OCI-LY7 (cell line): ENCODE data around the gene RAPGEF3. TPM values are rescaled to one million over a fixed set of nuclear protein-coding genes. Genes with fewer than 3 reads are reported as not detected.

Experiments
- BruUV-seq: library from RNA; stranded (reverse); fragments of 400-500 nt; replicated peaks from 2 replicates; lab custom pipeline; 2021; lab: Mats Ljungman, UMichigan
- CTCF ChIA-PET: fragments of 300-600 bp; sonication (Branson Sonifier 250); formaldehyde crosslinking; loops from one replicate; lab custom pipeline; 2022; ENCODE audit warnings: antibody characterized with exemption; ENCODE audit not compliant: unreplicated experiment; lab: Charles Lee
- POLR2A ChIA-PET: fragments of 300-600 bp; sonication (Branson Sonifier 250); formaldehyde crosslinking; loops from one replicate; lab custom pipeline; 2022; ENCODE audit warnings: antibody characterized with exemption; lab: Charles Lee
- DNase-seq: peaks from one replicate; pipeline ENCODE4 v3.0.0-alpha.2; 2015; ENCODE audit warnings: low spot score
- H2AFZ ChIP-seq: fragments of 200-600 bp; sonication (generic), shearing (Covaris generic); 2 replicates; pipeline ENCODE4 v1.6.1; 2014; ENCODE audit warnings: mild to moderate bottlenecking, antibody characterized with exemption, low read length, moderate library complexity
- H3K27ac ChIP-seq: fragments of 200-600 bp; sonication (generic); 2 replicates; pipeline ENCODE4 v1.5.1; 2014; ENCODE audit warnings: mixed run types, low read depth, mild to moderate bottlenecking, moderate library complexity, low read length, inconsistent platforms; ENCODE audit not compliant: poor library complexity, severe bottlenecking
- H3K36me3 ChIP-seq: fragments of 200-600 bp; sonication (generic); 2 replicates; pipeline ENCODE4 v1.6.1; 2014; ENCODE audit warnings: mild to moderate bottlenecking, antibody characterized with exemption, low read length, moderate library complexity, mixed read lengths; ENCODE audit not compliant: insufficient read depth
- H3K4me1 ChIP-seq: fragments of 200-600 bp; sonication (generic); 2 replicates; pipeline ENCODE4 v1.5.1; 2014; ENCODE audit warnings: mild to moderate bottlenecking, low read length; ENCODE audit not compliant: insufficient read depth, poor library complexity, severe bottlenecking
- H3K4me2 ChIP-seq: fragments of 200-600 bp; sonication (generic); 2 replicates; pipeline ENCODE4 v1.6.1; 2014; ENCODE audit warnings: mild to moderate bottlenecking, low read length
- H3K4me3 ChIP-seq: fragments of 200-600 bp; sonication (generic); 2 replicates; pipeline ENCODE4 v1.5.1; 2014; ENCODE audit warnings: mild to moderate bottlenecking, low read depth, low read length; ENCODE audit not compliant: poor library complexity, severe bottlenecking
- H3K79me2 ChIP-seq: fragments of 200-600 bp; sonication (generic); 2 replicates; pipeline ENCODE4 v1.6.1; 2016; ENCODE audit warnings: low read depth, mild to moderate bottlenecking, low read length, moderate library complexity, mixed read lengths; ENCODE audit not compliant: insufficient read depth
- H3K9me2 ChIP-seq: fragments of 200-600 bp; sonication (generic); 2 replicates; pipeline ENCODE4 v1.6.1; 2016; ENCODE audit warnings: mild to moderate bottlenecking, low read length, mixed read lengths; ENCODE audit not compliant: insufficient read depth
- H3K9me3 ChIP-seq: fragments of 200-600 bp; sonication (generic); 2 replicates; pipeline ENCODE4 v1.6.1; 2014; ENCODE audit warnings: mild to moderate bottlenecking, mixed run types, low read length, mixed read lengths
- H4K20me1 ChIP-seq: fragments of 200-600 bp; sonication (generic); 2 replicates; pipeline ENCODE4 v1.6.1; 2014; ENCODE audit warnings: mild to moderate bottlenecking, antibody characterized with exemption, low read length, moderate library complexity, mixed read lengths; ENCODE audit not compliant: insufficient read depth
- CTCF ChIP-seq: fragments of 200-600 bp; sonication (generic); conservative IDR thresholded peaks from 2 replicates; pipeline ENCODE4 v1.5.1; 2014; ENCODE audit warnings: mild to moderate bottlenecking, antibody characterized with exemption, low read length, moderate library complexity, mixed read lengths
- EZH2phosphoT487 ChIP-seq: fragments of 200-600 bp; sonication (generic); IDR thresholded peaks from 2 replicates; pipeline ENCODE4 v1.6.1; 2018; ENCODE audit warnings: low read depth, borderline replicate concordance, mild to moderate bottlenecking, mixed run types, antibody characterized with exemption, low read length, moderate library complexity, mixed read lengths
- intact Hi-C: fragments of 100-400 bp; cut with micrococcal nuclease; formaldehyde crosslinking; loops from one replicate; pipeline ENCODE4 v1.10.0; 2022; ENCODE audit not compliant: unreplicated experiment
- total RNA-seq, 2 experiments: library from RNA; depleted of rRNA in 1 of 2; stranded (reverse); fragments of >200 nt in 1 of 2; shearing (Covaris generic) in 1 of 2; gene quantifications; 2 replicates each; pipeline ENCODE4 v1.2.3, GENCODE V29; 2014 to 2022

Gene RAPGEF3
- total RNA-seq, 2 experiments from 2014 or later = 0.69 to 4.7 TPM

DNA sequence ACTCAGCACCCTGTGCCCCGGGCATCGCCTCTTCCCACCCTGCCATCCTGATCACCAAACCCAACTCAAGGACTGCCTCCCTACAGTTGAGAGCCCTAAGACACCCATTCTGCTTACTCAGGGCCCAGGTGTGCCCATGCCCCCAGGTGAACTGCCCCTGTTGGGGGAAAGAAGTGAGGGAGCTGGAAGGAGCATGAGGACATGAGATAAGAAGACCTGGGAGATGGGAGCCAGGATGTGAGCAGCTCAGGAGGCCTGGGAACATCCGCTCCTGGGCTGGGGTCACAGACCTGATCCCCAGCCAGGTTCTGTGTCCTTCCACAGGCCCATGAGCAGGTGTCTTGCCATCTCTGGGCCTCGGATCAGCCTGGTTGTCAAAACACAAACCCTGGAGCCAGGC, 6.6 kb downstream of the RAPGEF3 start:
- H3K4me3 ChIP-seq = no peak overlapping the region
- H3K9me2 ChIP-seq = no peaks in the 10 kb centered on the region
- H3K4me2 ChIP-seq = no peak overlapping the region
- no peak for TF ChIP-seq CTCF
- no peak for TF ChIP-seq EZH2phosphoT487
- H3K9me3 ChIP-seq = no peaks in the 10 kb centered on the region
- H3K79me2 ChIP-seq = no peaks in the 10 kb centered on the region
- no peak overlapping the region for H3K27ac ChIP-seq
- DNase-seq = no peak
- ChIA-PET POLR2A (interaction anchor here (1.3 kb wide), 1 partner anchor 15 kb away, joined by 3 read pairs; no protein-coding TSS in a partner anchor), CTCF (interaction anchor here (0.6 kb wide), 1 partner anchor 15 kb away, joined by 14 read pairs; no protein-coding TSS in a partner anchor)
- no peaks in the 10 kb centered on the region for H4K20me1 ChIP-seq
- H3K4me1 ChIP-seq = peaks cover 54% of the 10 kb centered on the region
- no peaks in the 10 kb centered on the region for H3K36me3 ChIP-seq
- no peak overlapping the region for H2AFZ ChIP-seq
- intact Hi-C loops = no loop called here
- no TSS peak for BruUV-seq

- CTCF ChIA-PET = interaction anchor here (0.6 kb wide), 1 partner anchor 15 kb away, joined by 14 read pairs; no protein-coding TSS in a partner anchor
- no peak overlapping the region for H2AFZ ChIP-seq
- no peak overlapping the region for H3K4me2 ChIP-seq
- H3K4me3 ChIP-seq = no peak overlapping the region
- intact Hi-C loops = no loop called here
- no peaks in the 10 kb centered on the region for H4K20me1 ChIP-seq
- no peaks in the 10 kb centered on the region for H3K79me2 ChIP-seq
- H3K9me2 ChIP-seq = no peaks in the 10 kb centered on the region
- no peaks in the 10 kb centered on the region for H3K9me3 ChIP-seq
- peak; percentile 45 for DNase-seq
- BruUV-seq = no TSS peak
- H3K27ac ChIP-seq = no peak overlapping the region
- TF ChIP-seq EZH2phosphoT487 (no peak), CTCF (no peak)
- H3K36me3 ChIP-seq = no peaks in the 10 kb centered on the region
- H3K4me1 ChIP-seq = peaks cover 60% of the 10 kb centered on the region
- POLR2A ChIA-PET = interaction anchor here (1.3 kb wide), 1 partner anchor 15 kb away, joined by 3 read pairs; no protein-coding TSS in a partner anchor
Measured at GRCh38 chr12:47751561-47751960, 7.1 kb downstream of the RAPGEF3 start.

DNA sequence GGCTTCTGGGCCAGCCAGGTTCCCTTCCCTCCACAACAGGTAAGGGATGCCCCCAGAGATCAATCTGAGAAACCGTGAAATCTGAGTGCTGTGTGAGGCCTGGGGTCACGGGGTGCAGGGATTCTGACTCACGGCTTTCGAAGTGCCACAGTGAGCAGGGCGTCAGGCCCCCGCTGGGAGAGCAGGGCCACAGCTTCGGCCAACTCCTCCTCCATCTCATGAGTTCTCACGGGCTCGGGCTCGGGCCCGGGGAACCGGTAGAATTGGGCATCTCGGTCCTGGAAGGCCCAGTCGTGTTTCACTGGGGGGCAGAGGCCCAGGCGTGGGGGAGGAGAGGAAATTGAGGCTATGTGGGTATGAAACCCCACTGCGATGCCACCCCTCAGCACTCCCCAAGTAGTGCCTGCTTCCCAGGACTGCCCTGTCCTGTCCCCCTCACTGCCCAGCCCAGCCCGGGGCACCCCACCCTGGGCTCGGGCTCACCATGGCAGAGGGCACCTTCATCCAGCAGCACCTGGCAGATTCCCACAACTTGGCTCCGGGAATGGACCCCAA, 7.7 kb downstream of the RAPGEF3 start:
- no peak overlapping the region for H3K4me3 ChIP-seq
- H3K9me2 ChIP-seq = no peaks in the 10 kb centered on the region
- H3K36me3 ChIP-seq = no peaks in the 10 kb centered on the region
- H3K4me2 ChIP-seq = no peak overlapping the region
- BruUV-seq = no TSS peak
- POLR2A ChIA-PET = interaction anchor here (1.3 kb wide), 1 partner anchor 16 kb away, joined by 3 read pairs; no protein-coding TSS in a partner anchor
- CTCF ChIA-PET = no interaction called here
- intact Hi-C loops = no loop called here
- DNase-seq = no peak
- peaks cover 62% of the 10 kb centered on the region for H3K4me1 ChIP-seq
- no peaks in the 10 kb centered on the region for H3K9me3 ChIP-seq
- TF ChIP-seq EZH2phosphoT487 (no peak), CTCF (no peak)
- no peak overlapping the region for H2AFZ ChIP-seq
- H4K20me1 ChIP-seq = no peaks in the 10 kb centered on the region
- H3K79me2 ChIP-seq = no peaks in the 10 kb centered on the region
- no peak overlapping the region for H3K27ac ChIP-seq
